Measurements from ENCODE around the gene EHMT1.

DNA sequence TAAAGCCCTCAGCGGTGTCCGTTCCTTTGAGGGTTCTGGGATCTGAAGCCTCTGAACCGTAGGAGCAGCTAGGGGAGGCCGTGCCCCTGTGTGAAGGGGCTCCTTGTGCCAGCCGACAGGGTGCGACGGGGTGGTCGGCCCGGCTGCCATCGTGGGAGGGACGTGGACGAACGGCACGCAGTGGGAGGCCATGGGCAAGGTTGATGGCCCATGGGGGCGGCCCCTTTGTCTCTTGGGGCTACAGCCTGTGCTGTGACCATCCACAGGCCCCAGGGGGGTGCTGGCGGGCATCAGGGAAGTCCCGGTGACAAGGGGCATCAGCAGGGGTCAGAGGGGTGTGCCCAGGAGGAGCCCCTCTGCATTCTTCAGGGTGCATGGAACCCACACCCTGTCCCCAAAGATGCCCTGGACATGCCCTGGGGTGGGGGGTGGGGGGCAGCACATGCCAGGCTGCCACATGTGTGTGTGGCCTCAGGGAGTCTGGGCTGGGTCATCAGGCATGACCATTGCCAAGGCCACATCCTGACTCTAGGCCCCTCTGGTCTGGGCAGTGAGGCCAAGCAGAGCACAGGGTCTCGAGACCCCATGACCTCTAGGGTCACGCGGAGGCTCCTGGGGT, 209.2 kb downstream of the EHMT1 start:
- TF ChIP-seq, protein P1, sequence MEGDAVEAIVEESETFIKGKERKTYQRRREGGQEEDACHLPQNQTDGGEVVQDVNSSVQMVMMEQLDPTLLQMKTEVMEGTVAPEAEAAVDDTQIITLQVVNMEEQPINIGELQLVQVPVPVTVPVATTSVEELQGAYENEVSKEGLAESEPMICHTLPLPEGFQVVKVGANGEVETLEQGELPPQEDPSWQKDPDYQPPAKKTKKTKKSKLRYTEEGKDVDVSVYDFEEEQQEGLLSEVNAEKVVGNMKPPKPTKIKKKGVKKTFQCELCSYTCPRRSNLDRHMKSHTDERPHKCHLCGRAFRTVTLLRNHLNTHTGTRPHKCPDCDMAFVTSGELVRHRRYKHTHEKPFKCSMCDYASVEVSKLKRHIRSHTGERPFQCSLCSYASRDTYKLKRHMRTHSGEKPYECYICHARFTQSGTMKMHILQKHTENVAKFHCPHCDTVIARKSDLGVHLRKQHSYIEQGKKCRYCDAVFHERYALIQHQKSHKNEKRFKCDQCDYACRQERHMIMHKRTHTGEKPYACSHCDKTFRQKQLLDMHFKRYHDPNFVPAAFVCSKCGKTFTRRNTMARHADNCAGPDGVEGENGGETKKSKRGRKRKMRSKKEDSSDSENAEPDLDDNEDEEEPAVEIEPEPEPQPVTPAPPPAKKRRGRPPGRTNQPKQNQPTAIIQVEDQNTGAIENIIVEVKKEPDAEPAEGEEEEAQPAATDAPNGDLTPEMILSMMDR (IDR thresholded peaks at IDR 0.05 in 2 of 3, conservative IDR thresholded peaks at IDR 0.05 in 1 of 3; ENCODE audit: insufficient read depth in 2 of 3, low read depth in 1 of 3, low read length in 3 of 3): no peak
- TF ChIP-seq ZMIZ1 (IDR thresholded peaks at IDR 0.05; ENCODE audit: low read depth in 2 of 2, low read length in 2 of 2) (no peak), ELF4 (CRISPR knock-in tag; IDR thresholded peaks at IDR 0.05) (no peak), POLR2A (conservative IDR thresholded peaks at IDR 0.05) (no peak), MTA3 (IDR thresholded peaks at IDR 0.05; ENCODE audit: borderline replicate concordance) (no peak), MYC (IDR thresholded peaks at IDR 0.05; ENCODE audit: low read depth, low read length) (no peak), MYC (CRISPR knock-in tag; IDR thresholded peaks at IDR 0.05; ENCODE audit: borderline replicate concordance, low read depth) (no peak), CHD2 (IDR thresholded peaks at IDR 0.05; ENCODE audit: low read depth, low read length) (no peak), HNRNPUL1 (IDR thresholded peaks at IDR 0.05; ENCODE audit: low read length) (no peak)
